OCI-LY1 (cell line): ENCODE measurements around the gene ZNF619.

Experiments
- H2AFZ ChIP-seq: fragments of 200-600 bp; sonication (generic), shearing (Covaris generic); 2 replicates; pipeline ENCODE4 v1.6.0; 2014; ENCODE audit warnings: antibody characterized with exemption, mild to moderate bottlenecking, low read length
- H3F3A ChIP-seq: fragments of 200-600 bp; sonication (generic), shearing (Covaris generic); 2 replicates; pipeline ENCODE4 v1.6.0; 2014; ENCODE audit warnings: mild to moderate bottlenecking, antibody characterized with exemption, low read length, moderate library complexity; ENCODE audit not compliant: insufficient read depth
- H3K27ac ChIP-seq: fragments of 200-600 bp; sonication (generic); 2 replicates; pipeline ENCODE4 v1.5.1; 2014; ENCODE audit warnings: low read length, mixed run types, mild to moderate bottlenecking, low read depth; ENCODE audit not compliant: poor library complexity, severe bottlenecking
- H3K27me3 ChIP-seq: fragments of 200-600 bp; sonication (generic); 2 replicates; pipeline ENCODE4 v1.6.0; 2014; ENCODE audit warnings: antibody characterized with exemption, mild to moderate bottlenecking, low read length, moderate library complexity; ENCODE audit not compliant: insufficient read depth
- H3K36me3 ChIP-seq: fragments of 200-600 bp; sonication (generic); 2 replicates; pipeline ENCODE4 v1.6.1; 2014; ENCODE audit warnings: mild to moderate bottlenecking, antibody characterized with exemption, low read length, moderate library complexity, mixed read lengths; ENCODE audit not compliant: insufficient read depth
- H3K4me1 ChIP-seq: fragments of 200-600 bp; sonication (generic); 2 replicates; pipeline ENCODE4 v1.5.1; 2014; ENCODE audit warnings: mild to moderate bottlenecking, low read length, moderate library complexity; ENCODE audit not compliant: insufficient read depth, severe bottlenecking
- H3K4me2 ChIP-seq: fragments of 200-600 bp; sonication (generic), shearing (Covaris generic); 2 replicates; pipeline ENCODE4 v1.6.1; 2014; ENCODE audit warnings: low read length
- H3K4me3 ChIP-seq: fragments of 200-600 bp; sonication (generic); 2 replicates; pipeline ENCODE4 v1.5.1; 2014; ENCODE audit warnings: low read length, low read depth, mild to moderate bottlenecking, mixed read lengths; ENCODE audit not compliant: poor library complexity, severe bottlenecking
- H3K79me2 ChIP-seq: fragments of 200-600 bp; shearing (Covaris generic); 2 replicates; pipeline ENCODE4 v1.6.1; 2016; ENCODE audit warnings: mixed run types, low read length, mixed read lengths; ENCODE audit not compliant: insufficient read depth
- H3K9ac ChIP-seq: fragments of 200-600 bp; sonication (generic), shearing (Covaris generic); 2 replicates; pipeline ENCODE4 v1.6.1; 2014; ENCODE audit warnings: mild to moderate bottlenecking, low read length, mixed read lengths
- H3K9me2 ChIP-seq: fragments of 200-600 bp; sonication (generic), shearing (Covaris generic); 2 replicates; pipeline ENCODE4 v1.6.1; 2014; ENCODE audit warnings: low read depth, mild to moderate bottlenecking, low read length, mixed read lengths
- H3K9me3 ChIP-seq: fragments of 200-600 bp; shearing (Covaris generic); 2 replicates; pipeline ENCODE4 v1.6.1; 2014; ENCODE audit warnings: low read length, mixed read lengths
- H4K20me1 ChIP-seq: fragments of 200-600 bp; sonication (generic), shearing (Covaris generic); 2 replicates; pipeline ENCODE4 v1.6.0; 2016; ENCODE audit warnings: mild to moderate bottlenecking, low read length; ENCODE audit not compliant: insufficient read depth
- EZH2 ChIP-seq: fragments of 200-600 bp; sonication (generic), shearing (Covaris generic); IDR thresholded peaks from 2 replicates; pipeline ENCODE4 v1.8.0; 2017; ENCODE audit warnings: borderline replicate concordance, mixed run types, mild to moderate bottlenecking, antibody characterized with exemption, low read length, moderate library complexity, mixed read lengths
- TF ChIP-seq, protein P1 (sequence below): fragments of 200-600 bp; sonication (generic), shearing (Covaris generic); IDR thresholded peaks from 2 replicates; pipeline ENCODE4 v1.5.1; 2017; ENCODE audit warnings: mild to moderate bottlenecking, antibody characterized with exemption, low read length, moderate library complexity, mixed read lengths

Gene ZNF619

DNA sequence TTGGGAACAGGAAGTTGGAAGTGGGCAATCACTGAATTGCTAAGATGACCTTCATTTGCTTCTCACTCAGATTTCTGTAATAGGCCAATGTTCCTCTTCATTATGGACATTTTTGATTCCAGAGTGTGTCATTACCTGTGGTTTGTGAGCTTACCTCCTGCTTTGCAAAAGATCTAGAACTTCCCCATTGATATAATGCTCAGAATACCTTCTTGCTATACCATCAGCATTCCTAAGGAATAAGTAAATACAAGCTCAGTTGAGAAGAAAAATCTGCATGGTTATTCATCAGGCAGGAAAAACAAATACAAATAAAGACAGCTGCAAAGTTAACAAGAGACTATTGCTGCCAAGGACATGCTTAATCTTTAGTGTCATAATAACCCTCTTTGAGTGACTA lies 25.4 kb upstream of the ZNF619 start:
- 0 out of 2 replicates have a peak, but pooled peaks cover 3% of the 10 kb centered on the region for H3F3A ChIP-seq
- no peak overlapping the region for H2AFZ ChIP-seq
- H3K4me1 ChIP-seq: peaks cover 32% of the 10 kb centered on the region
- no peak overlapping the region for H3K9ac ChIP-seq
- no peaks in the 10 kb centered on the region for H3K27me3 ChIP-seq
- no peaks in the 10 kb centered on the region for H4K20me1 ChIP-seq
- H3K36me3 ChIP-seq: no peaks in the 10 kb centered on the region
- H3K4me2 ChIP-seq: no peak overlapping the region
- no peaks in the 10 kb centered on the region for H3K9me2 ChIP-seq
- no peaks in the 10 kb centered on the region for H3K79me2 ChIP-seq
- no peak overlapping the region for H3K27ac ChIP-seq
- H3K9me3 ChIP-seq: no peaks in the 10 kb centered on the region
- no peak for TF ChIP-seq EZH2
- H3K4me3 ChIP-seq: no peak overlapping the region

DNA sequence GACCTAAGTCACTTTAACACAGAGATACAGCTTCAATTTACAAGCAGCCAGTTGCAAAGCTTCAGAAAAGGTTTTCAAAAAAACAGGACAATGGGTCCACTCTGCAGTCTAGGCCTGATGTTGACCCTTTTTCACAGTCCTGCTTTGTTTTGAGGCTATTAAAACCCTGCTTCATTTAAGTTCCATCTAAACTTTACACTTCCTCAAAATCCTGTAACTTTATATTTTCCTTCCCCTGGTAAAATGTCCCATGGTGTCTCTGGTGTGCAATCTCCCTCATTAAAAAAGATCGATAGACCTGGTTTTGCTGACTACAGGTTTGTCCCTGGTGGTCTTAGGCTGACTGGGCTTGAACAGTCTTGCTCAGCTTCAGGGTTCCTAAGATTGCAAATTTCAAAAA lies 24.9 kb upstream of the ZNF619 start:
- no peak overlapping the region for H2AFZ ChIP-seq
- H3K4me1 ChIP-seq: peaks cover 34% of the 10 kb centered on the region
- peak overlapping the region; percentile 73 for H3K9ac ChIP-seq
- TF ChIP-seq, protein P1, sequence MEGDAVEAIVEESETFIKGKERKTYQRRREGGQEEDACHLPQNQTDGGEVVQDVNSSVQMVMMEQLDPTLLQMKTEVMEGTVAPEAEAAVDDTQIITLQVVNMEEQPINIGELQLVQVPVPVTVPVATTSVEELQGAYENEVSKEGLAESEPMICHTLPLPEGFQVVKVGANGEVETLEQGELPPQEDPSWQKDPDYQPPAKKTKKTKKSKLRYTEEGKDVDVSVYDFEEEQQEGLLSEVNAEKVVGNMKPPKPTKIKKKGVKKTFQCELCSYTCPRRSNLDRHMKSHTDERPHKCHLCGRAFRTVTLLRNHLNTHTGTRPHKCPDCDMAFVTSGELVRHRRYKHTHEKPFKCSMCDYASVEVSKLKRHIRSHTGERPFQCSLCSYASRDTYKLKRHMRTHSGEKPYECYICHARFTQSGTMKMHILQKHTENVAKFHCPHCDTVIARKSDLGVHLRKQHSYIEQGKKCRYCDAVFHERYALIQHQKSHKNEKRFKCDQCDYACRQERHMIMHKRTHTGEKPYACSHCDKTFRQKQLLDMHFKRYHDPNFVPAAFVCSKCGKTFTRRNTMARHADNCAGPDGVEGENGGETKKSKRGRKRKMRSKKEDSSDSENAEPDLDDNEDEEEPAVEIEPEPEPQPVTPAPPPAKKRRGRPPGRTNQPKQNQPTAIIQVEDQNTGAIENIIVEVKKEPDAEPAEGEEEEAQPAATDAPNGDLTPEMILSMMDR: no peak
- no peak for TF ChIP-seq EZH2
- H3K79me2 ChIP-seq: no peaks in the 10 kb centered on the region
- H3K4me3 ChIP-seq: peak overlapping the region; percentile 70
- H3F3A ChIP-seq: 0 out of 2 replicates have a peak, but pooled peaks cover 3% of the 10 kb centered on the region
- H3K27ac ChIP-seq: peak overlapping the region; percentile 52
- peak overlapping the region; percentile 78 for H3K4me2 ChIP-seq
- no peaks in the 10 kb centered on the region for H3K36me3 ChIP-seq
- no peaks in the 10 kb centered on the region for H3K9me2 ChIP-seq
- no peaks in the 10 kb centered on the region for H3K9me3 ChIP-seq
- H3K27me3 ChIP-seq: no peaks in the 10 kb centered on the region
- no peaks in the 10 kb centered on the region for H4K20me1 ChIP-seq

DNA sequence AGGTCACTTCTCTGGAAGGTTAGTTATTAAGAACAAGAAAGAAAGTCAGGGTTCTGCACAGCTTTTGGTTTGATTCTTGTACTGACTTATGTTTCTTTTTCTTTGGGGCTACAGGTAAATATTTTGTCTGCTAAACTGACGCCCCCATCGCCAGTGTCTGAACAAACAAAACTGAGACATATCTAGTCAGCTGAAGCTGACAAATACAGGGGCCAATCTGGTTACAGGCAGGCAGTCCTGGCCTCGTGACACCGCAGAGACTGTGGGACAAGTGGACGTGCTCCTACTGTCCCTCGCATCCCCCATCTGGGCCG lies 24.4 kb upstream of the ZNF619 start:
- H3F3A ChIP-seq: 0 out of 2 replicates have a peak, but pooled peaks cover 3% of the 10 kb centered on the region
- no peaks in the 10 kb centered on the region for H3K9me2 ChIP-seq
- TF ChIP-seq EZH2: no peak
- TF ChIP-seq, protein P1: no peak
- no peaks in the 10 kb centered on the region for H3K9me3 ChIP-seq
- no peaks in the 10 kb centered on the region for H4K20me1 ChIP-seq
- H3K79me2 ChIP-seq: peaks cover 3% of the 10 kb centered on the region
- peaks cover 34% of the 10 kb centered on the region for H3K4me1 ChIP-seq
- peak overlapping the region; percentile 70 for H3K4me3 ChIP-seq
- H3K27me3 ChIP-seq: no peaks in the 10 kb centered on the region
- H3K36me3 ChIP-seq: peaks cover 2% of the 10 kb centered on the region; the same call in 1 of the 2 replicates
- H2AFZ ChIP-seq: no peak overlapping the region
- H3K27ac ChIP-seq: peak overlapping the region; percentile 52
- peak overlapping the region; percentile 78 for H3K4me2 ChIP-seq
- peak overlapping the region; percentile 73 for H3K9ac ChIP-seq
